IMR-90 (cell line): ENCODE measurements around the gene PCSK2. TPM values are rescaled to one million over a fixed set of nuclear protein-coding genes. Genes with fewer than 3 reads are reported as not detected.

Experiments
- ATAC-seq: fragments of 200-7000 bp; cut with Tn5 transposase; 2 replicates; pipeline ENCODE4 v1.9.1; 2020; ENCODE audit warnings: low read depth, mild to moderate bottlenecking, moderate library complexity
- BruUV-seq: library from RNA; stranded (reverse); fragments of 400-500 nt; replicated peaks from 2 replicates; lab custom pipeline; 2021; lab: Mats Ljungman, UMichigan
- CTCF ChIA-PET: fragments of 300-600 bp; formaldehyde crosslinking; extraction: SDS; loops from one replicate; lab custom pipeline; 2021; ENCODE audit warnings: antibody characterized with exemption; lab: Yijun Ruan, JAX
- POLR2A ChIA-PET: fragments of 300-600 bp; sonication (Branson Sonifier 250); formaldehyde crosslinking; loops from one replicate; lab custom pipeline; 2022; ENCODE audit warnings: antibody characterized with exemption; ENCODE audit not compliant: unreplicated experiment; lab: Charles Lee
- DNase-seq: peaks from one replicate; pipeline ENCODE4 v3.0.0; 2013
- H2AFZ ChIP-seq: replicated peaks from 2 replicates; pipeline ENCODE3; 2013; ENCODE audit warnings: low read length, mild to moderate bottlenecking; ENCODE audit not compliant: poor library complexity
- H2AK5ac ChIP-seq: 2 replicates; pipeline ENCODE4 v1.6.1; 2013; ENCODE audit warnings: low read depth, low read length, inconsistent platforms
- H2AK9ac ChIP-seq: replicated peaks from 2 replicates; pipeline ENCODE3; 2013; ENCODE audit warnings: mild to moderate bottlenecking, low read depth, low read length, moderate library complexity; ENCODE audit not compliant: poor library complexity
- H2BK120ac ChIP-seq: 2 replicates; pipeline ENCODE4 v1.6.1; 2013; ENCODE audit warnings: low read depth, low read length, inconsistent platforms
- H2BK15ac ChIP-seq: 3 replicates; pipeline ENCODE4 v1.6.1; 2013; ENCODE audit warnings: low read depth, low read length, inconsistent platforms
- H2BK20ac ChIP-seq: 2 replicates; pipeline ENCODE4 v1.6.1; 2013; ENCODE audit warnings: low read depth, mild to moderate bottlenecking, inconsistent platforms, low read length, moderate library complexity
- H2BK5ac ChIP-seq: 2 replicates; pipeline ENCODE4 v1.6.1; 2013; ENCODE audit warnings: mild to moderate bottlenecking, low read depth, low read length, inconsistent platforms; ENCODE audit not compliant: poor library complexity, severe bottlenecking
- H3K14ac ChIP-seq: replicated peaks from 2 replicates; pipeline ENCODE4 v1.6.1; 2013; ENCODE audit warnings: low read depth, low read length, inconsistent platforms
- H3K18ac ChIP-seq: 2 replicates; pipeline ENCODE4 v1.6.1; 2013; ENCODE audit warnings: low read depth, low read length, control low read depth
- H3K23ac ChIP-seq: 2 replicates; pipeline ENCODE4 v1.6.1; 2013; ENCODE audit warnings: low read depth, low read length, inconsistent platforms
- H3K27ac ChIP-seq: 2 replicates; pipeline ENCODE4 v1.5.1; 2013; ENCODE audit warnings: mild to moderate bottlenecking, control low read depth, low read length; ENCODE audit not compliant: insufficient read depth
- H3K27me3 ChIP-seq: 2 replicates; pipeline ENCODE4 v1.6.1; 2013; ENCODE audit warnings: low read length; ENCODE audit not compliant: control insufficient read depth, insufficient read depth
- H3K36me3 ChIP-seq: 2 replicates; pipeline ENCODE4 v1.6.1; 2013; ENCODE audit warnings: low read length, mixed read lengths; ENCODE audit not compliant: control insufficient read depth, insufficient read depth
- H3K4ac ChIP-seq: 2 replicates; pipeline ENCODE4 v1.6.1; 2013; ENCODE audit warnings: low read depth, low read length, inconsistent platforms
- H3K4me1 ChIP-seq: 2 replicates; pipeline ENCODE4 v1.6.1; 2013; ENCODE audit warnings: low read length, mixed read lengths; ENCODE audit not compliant: control insufficient read depth, insufficient read depth
- H3K4me2 ChIP-seq: 2 replicates; pipeline ENCODE4 v1.6.1; 2013; ENCODE audit warnings: low read depth, mild to moderate bottlenecking, control low read depth, low read length, moderate library complexity
- H3K4me3 ChIP-seq: 2 replicates; pipeline ENCODE4 v1.5.1; 2013; ENCODE audit warnings: low read depth, mild to moderate bottlenecking, control low read depth, low read length, moderate library complexity; ENCODE audit not compliant: insufficient read depth
- H3K56ac ChIP-seq: 2 replicates; pipeline ENCODE4 v1.6.1; 2013; ENCODE audit warnings: low read length, inconsistent platforms; ENCODE audit not compliant: insufficient read depth; ENCODE audit errors: extremely low read depth
- H3K79me1 ChIP-seq, 2 experiments: 2 replicates each; pipeline ENCODE4 v1.6.1; 2013; ENCODE audit warnings: low read length in 2 of 2, inconsistent platforms in 1 of 2, low read depth in 1 of 2
- H3K9ac ChIP-seq: 2 replicates; pipeline ENCODE4 v1.6.1; 2013; ENCODE audit warnings: low read depth, low read length, control low read depth
- H3K9me1 ChIP-seq: 2 replicates; pipeline ENCODE4 v1.6.1; 2013; ENCODE audit warnings: low read length, inconsistent platforms; ENCODE audit not compliant: insufficient read depth
- H3K9me3 ChIP-seq: 2 replicates; pipeline ENCODE4 v1.6.1; 2013; ENCODE audit warnings: low read length; ENCODE audit not compliant: control insufficient read depth, insufficient read depth
- H4K20me1 ChIP-seq: 2 replicates; pipeline ENCODE4 v1.6.1; 2013; ENCODE audit warnings: low read length, inconsistent platforms; ENCODE audit not compliant: insufficient read depth
- H4K5ac ChIP-seq: 2 replicates; pipeline ENCODE4 v1.6.1; 2013; ENCODE audit warnings: mild to moderate bottlenecking, low read depth, low read length, control low read depth
- H4K8ac ChIP-seq, 2 experiments: 2 replicates each; pipeline ENCODE4 v1.6.1; 2013; ENCODE audit warnings: low read depth in 2 of 2, low read length in 2 of 2, control low read depth in 1 of 2, inconsistent platforms in 1 of 2
- H4K91ac ChIP-seq: 2 replicates; pipeline ENCODE4 v1.6.1; 2013; ENCODE audit warnings: low read depth, low read length, inconsistent platforms; ENCODE audit not compliant: insufficient read depth
- BHLHE40 ChIP-seq: fragments of 150-350 bp; IDR thresholded peaks from 2 replicates; pipeline ENCODE4 v1.6.1; 2016; ENCODE audit warnings: mild to moderate bottlenecking, low read depth, low read length
- CEBPB ChIP-seq: IDR thresholded peaks from 2 replicates; pipeline ENCODE4 v1.6.1; 2012; ENCODE audit warnings: low read depth, low read length, improper control_type of control experiment
- CHD1 ChIP-seq: IDR thresholded peaks from 2 replicates; pipeline ENCODE4 v1.6.1; 2012; ENCODE audit warnings: low read depth, low read length, improper control_type of control experiment
- CTCF ChIP-seq: conservative IDR thresholded peaks from 2 replicates; pipeline ENCODE4 v1.5.1; 2012; ENCODE audit warnings: mild to moderate bottlenecking, low read depth, low read length, improper control_type of control experiment
- ELK1 ChIP-seq: fragments of 150-350 bp; IDR thresholded peaks from 2 replicates; pipeline ENCODE4 v1.6.1; 2016; ENCODE audit warnings: low read depth, mild to moderate bottlenecking, low read length, moderate library complexity, borderline replicate concordance
- FOS ChIP-seq: fragments of 150-350 bp; IDR thresholded peaks from 2 replicates; pipeline ENCODE4 v1.6.1; 2016; ENCODE audit warnings: low read depth, low read length
- MAFK ChIP-seq: IDR thresholded peaks from 2 replicates; pipeline ENCODE4 v1.6.1; 2012; ENCODE audit warnings: low read depth, low read length, improper control_type of control experiment
- MAZ ChIP-seq: IDR thresholded peaks from 2 replicates; pipeline ENCODE4 v1.6.1; 2012; ENCODE audit warnings: low read depth, mild to moderate bottlenecking, low read length, improper control_type of control experiment, moderate library complexity, borderline replicate concordance
- MXI1 ChIP-seq: IDR thresholded peaks from 2 replicates; pipeline ENCODE4 v1.6.1; 2012; ENCODE audit warnings: low read depth, mild to moderate bottlenecking, low read length, moderate library complexity, borderline replicate concordance
- NFE2L2 ChIP-seq: fragments of 150-350 bp; IDR thresholded peaks from 2 replicates; pipeline ENCODE4 v1.6.1; 2016; ENCODE audit warnings: low read depth, mild to moderate bottlenecking, low read length
- POLR2A ChIP-seq: IDR thresholded peaks from 2 replicates; pipeline ENCODE4 v1.6.1; 2012; ENCODE audit warnings: mild to moderate bottlenecking, low read depth, low read length
- RAD21 ChIP-seq: IDR thresholded peaks from 2 replicates; pipeline ENCODE4 v1.6.1; 2012; ENCODE audit warnings: low read length, improper control_type of control experiment
- RCOR1 ChIP-seq: IDR thresholded peaks from 2 replicates; pipeline ENCODE4 v1.6.1; 2012; ENCODE audit warnings: mild to moderate bottlenecking, low read length, improper control_type of control experiment; ENCODE audit not compliant: insufficient replicate concordance
- RFX5 ChIP-seq: IDR thresholded peaks from 2 replicates; pipeline ENCODE4 v1.8.0; 2012; ENCODE audit warnings: low read depth, mild to moderate bottlenecking, low read length, moderate library complexity
- SMC3 ChIP-seq: fragments of 150-350 bp; IDR thresholded peaks from 2 replicates; pipeline ENCODE4 v1.6.1; 2016; ENCODE audit warnings: low read depth, mild to moderate bottlenecking, antibody characterized with exemption, low read length, moderate library complexity
- WGBS, 2 experiments: methylation state at CpG; one replicate each; pipeline versions ENCODE4 v1.1.5 to v1.1.7; 2013; ENCODE audit warnings: missing lambda C conversion rate in 2 of 2; ENCODE audit not compliant: insufficient read length in 1 of 2; ENCODE audit errors: extremely low coverage in 2 of 2; 5-methylcytosine and 5-hydroxymethylcytosine counted together
- dilution Hi-C: fragments of 300-500 bp; cut with HindIII; formaldehyde crosslinking; loops from one replicate; pipeline ENCODE4 v1.14.3; 2018; ENCODE audit warnings: low sequenced_read_pairs; ENCODE audit not compliant: unreplicated experiment
- in situ Hi-C: fragments of 300-500 bp; cut with MboI; formaldehyde crosslinking; loops from 3 replicates; pipeline ENCODE4 v1.14.3; 2019; ENCODE audit warnings: low sequenced_read_pairs, inconsistent platforms, mixed read lengths
- intact Hi-C: fragments of 100-400 bp; cut with micrococcal nuclease; formaldehyde crosslinking; loops from 2 replicates; pipeline ENCODE4 v1.10.0; 2022
- polyA plus RNA-seq, 3 experiments: library from polyadenylated mRNA; depleted of rRNA; stranded (reverse); fragments of >200 nt; gene quantifications; 2 replicates each; pipeline ENCODE4 v1.2.3, GENCODE V29; 2012; ENCODE audit warnings: low replicate concordance in 1 of 3
- total RNA-seq: library from RNA; depleted of rRNA; stranded (reverse); fragments of >200 nt; gene quantifications from 2 replicates; pipeline ENCODE4 v1.2.3, GENCODE V29; 2012
- TF ChIP-seq, protein P1 (sequence below): fragments of 150-350 bp; IDR thresholded peaks from 2 replicates; pipeline ENCODE4 v1.6.1; 2017; ENCODE audit warnings: mild to moderate bottlenecking, antibody characterized with exemption, low read length, low read depth

PCSK2 gene
- total and polyA plus RNA-seq, 2 of the 4 experiments (the other 2 are of a cell fraction) = not detected

DNA sequence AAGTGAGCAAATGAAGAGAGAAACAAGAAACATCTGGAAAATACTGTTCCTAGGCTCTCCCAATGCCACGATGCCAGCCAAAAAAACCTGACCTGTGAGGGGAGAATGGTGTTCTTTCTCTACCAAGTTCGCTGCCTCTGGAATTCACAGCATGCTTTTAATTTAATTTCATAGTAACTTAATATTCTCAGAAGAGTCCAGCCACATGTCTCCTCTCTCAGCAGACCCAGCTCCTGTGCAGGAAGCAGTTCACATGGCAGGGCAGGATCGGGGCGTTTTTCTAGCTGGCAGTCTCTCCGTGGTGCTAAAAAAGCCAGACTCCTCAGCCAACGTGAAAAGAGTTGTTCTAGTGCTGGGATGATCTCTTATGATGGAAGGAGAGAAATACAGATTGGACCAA lies 246.8 kb downstream of the PCSK2 start:
- ATAC-seq (no peak), DNase-seq (no peak)
- Histone ChIP-seq H3K4ac (no peak overlapping the region), H3K23ac (no peak overlapping the region), H3K4me1 (no peaks in the 10 kb centered on the region), H3K36me3 (no peaks in the 10 kb centered on the region), H3K27ac (no peak overlapping the region), H3K4me2 (no peak overlapping the region), H4K5ac (no peak overlapping the region), H4K91ac (no peak overlapping the region), H4K20me1 (no peaks in the 10 kb centered on the region), H3K9ac (no peak overlapping the region), H3K79me1 (no peaks in the 10 kb centered on the region), H2AK9ac (no peak overlapping the region), H2BK20ac (no peak overlapping the region), H3K14ac (no peak overlapping the region), H3K56ac (no peak overlapping the region), H2AFZ (no peak overlapping the region), H3K4me3 (no peak overlapping the region), H3K18ac (no peak overlapping the region), H2BK15ac (no peak overlapping the region), H4K8ac (no peak overlapping the region), H2BK5ac (no peak overlapping the region), H2BK120ac (no peak overlapping the region), H3K27me3 (peaks cover 17% of the 10 kb centered on the region), H3K9me3 (no peaks in the 10 kb centered on the region), H3K9me1 (no peaks in the 10 kb centered on the region), H2AK5ac (no peak overlapping the region)
- intact Hi-C loops (no loop called here), dilution Hi-C loops (no loop called here), in situ Hi-C loops (no loop called here)
- WGBS, 2 experiments = 20% methylated on average over 1 of the region's 6 CpGs; no CpG with 5 or more reads in 1 of the 2 experiments
- TF ChIP-seq FOS = no peak
- TF ChIP-seq ELK1 = no peak
- no peak for TF ChIP-seq BHLHE40
- no peak for TF ChIP-seq RAD21
- no peak for TF ChIP-seq CTCF
- TF ChIP-seq CEBPB = no peak
- TF ChIP-seq, protein P1, sequence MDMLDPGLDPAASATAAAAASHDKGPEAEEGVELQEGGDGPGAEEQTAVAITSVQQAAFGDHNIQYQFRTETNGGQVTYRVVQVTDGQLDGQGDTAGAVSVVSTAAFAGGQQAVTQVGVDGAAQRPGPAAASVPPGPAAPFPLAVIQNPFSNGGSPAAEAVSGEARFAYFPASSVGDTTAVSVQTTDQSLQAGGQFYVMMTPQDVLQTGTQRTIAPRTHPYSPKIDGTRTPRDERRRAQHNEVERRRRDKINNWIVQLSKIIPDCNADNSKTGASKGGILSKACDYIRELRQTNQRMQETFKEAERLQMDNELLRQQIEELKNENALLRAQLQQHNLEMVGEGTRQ = no peak
- TF ChIP-seq MXI1 = no peak
- TF ChIP-seq RCOR1 = no peak
- no peak for TF ChIP-seq NFE2L2
- TF ChIP-seq CHD1 = no peak
- TF ChIP-seq MAFK = no peak
- no peak for TF ChIP-seq SMC3
- no peak for TF ChIP-seq MAZ
- TF ChIP-seq POLR2A = no peak
- TF ChIP-seq RFX5 = no peak
- CTCF ChIA-PET = no interaction called here
- BruUV-seq = no TSS peak
- POLR2A ChIA-PET = no interaction called here
